ENCODE results near the gene ELOVL4. TPM values are rescaled to one million over a fixed set of nuclear protein-coding genes. Genes with fewer than 3 reads are reported as not detected.
A peak's percentile ranks its signal among the peaks of the same experiment; 100 is the strongest.

The ELOVL4 gene
- total RNA-seq, 2 donors from 2014 or later, result 0.74 to 3.9 TPM

- no peak for ATAC-seq
- Mint-ChIP-seq H3K4me1 (ENCODE audit: low read depth in 2 of 2) (no peaks in the 10 kb centered on the region), H3K36me3 (peaks cover 4% of the 10 kb centered on the region), H3K4me3 (no peak overlapping the region), H3K27me3 (peaks cover 7 to 18% of the 10 kb centered on the region in 2 donors), H3K27ac (no peak overlapping the region), H3K9me3 (peaks cover 4% of the 10 kb centered on the region)
- no peak for DNase-seq (ENCODE audit: low spot score)
These were observed 51.8 kb downstream of the ELOVL4 start for GRCh38 chr6:79895382-79896074.

GRCh38 chr6:79894939-79895338 is 52.4 kb downstream of the ELOVL4 start:
- peaks cover 7% of the 10 kb centered on the region for H3K36me3 Mint-ChIP-seq
- no peak overlapping the region for H3K4me3 Mint-ChIP-seq
- H3K9me3 Mint-ChIP-seq, result peaks cover 4% of the 10 kb centered on the region
- DNase-seq (ENCODE audit: low spot score), result no peak
- no peaks in the 10 kb centered on the region for H3K4me1 Mint-ChIP-seq (ENCODE audit: low read depth in 2 of 2)
- no peak overlapping the region for H3K27ac Mint-ChIP-seq
- peaks cover 7 to 24% of the 10 kb centered on the region in 2 donors for H3K27me3 Mint-ChIP-seq
- no peak for ATAC-seq

GRCh38 chr6:79888587-79888986 is 58.8 kb downstream of the ELOVL4 start:
- H3K9me3 Mint-ChIP-seq, result peaks cover 4% of the 10 kb centered on the region
- no peak overlapping the region for H3K4me3 Mint-ChIP-seq
- H3K27ac Mint-ChIP-seq, result no peak overlapping the region
- peaks cover 22 to 49% of the 10 kb centered on the region in 2 donors for H3K27me3 Mint-ChIP-seq
- H3K36me3 Mint-ChIP-seq, result peaks cover 7% of the 10 kb centered on the region
- H3K4me1 Mint-ChIP-seq (ENCODE audit: low read depth in 2 of 2), result no peaks in the 10 kb centered on the region
- DNase-seq (ENCODE audit: low spot score), result no peak
- no peak for ATAC-seq

GRCh38 chr6:79878142-79878748 is 69.1 kb downstream of the ELOVL4 start:
- DNase-seq (ENCODE audit: low spot score) (no peak), ATAC-seq (no peak)
- Mint-ChIP-seq H3K4me3 (no peak overlapping the region), H3K36me3 (no peaks in the 10 kb centered on the region), H3K27ac (no peak overlapping the region), H3K4me1 (ENCODE audit: low read depth in 2 of 2) (no peaks in the 10 kb centered on the region), H3K9me3 (peaks cover 3% of the 10 kb centered on the region), H3K27me3 (peaks cover 22 to 56% of the 10 kb centered on the region in 2 donors)

GRCh38 chr6:79874531-79875134 is 72.7 kb downstream of the ELOVL4 start:
- no peaks in the 10 kb centered on the region for H3K36me3 Mint-ChIP-seq
- DNase-seq (ENCODE audit: low spot score) (no peak), ATAC-seq (no peak)
- peaks cover 3% of the 10 kb centered on the region for H3K9me3 Mint-ChIP-seq
- H3K27me3 Mint-ChIP-seq, result peaks cover 20 to 41% of the 10 kb centered on the region in 2 donors
- no peak overlapping the region for H3K27ac Mint-ChIP-seq
- peak overlapping the region; percentile 28 for H3K4me3 Mint-ChIP-seq
- peaks cover 5 to 6% of the 10 kb centered on the region in 2 donors for H3K4me1 Mint-ChIP-seq (ENCODE audit: low read depth in 2 of 2)

DNA sequence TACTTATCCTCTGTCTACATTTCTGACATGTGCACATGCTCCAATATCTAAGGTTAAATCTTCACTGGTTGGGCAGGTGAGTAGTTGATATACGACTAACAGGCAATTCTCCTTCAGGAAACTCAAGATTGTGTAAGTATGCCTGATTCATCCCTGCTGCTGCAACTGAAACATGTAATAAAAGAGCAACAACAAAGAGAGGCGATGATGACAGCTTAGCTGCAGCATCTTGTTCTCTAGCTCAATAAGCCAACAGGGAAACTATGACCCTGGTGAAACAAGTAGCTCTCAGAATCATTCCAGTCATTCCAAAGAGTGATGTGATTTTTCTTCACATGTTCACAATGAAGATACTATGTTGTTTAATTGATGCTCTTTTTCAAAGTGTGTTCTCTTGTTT is 74.4 kb downstream of the ELOVL4 start:
- no peak overlapping the region for H3K4me3 Mint-ChIP-seq
- H3K9me3 Mint-ChIP-seq, result no peaks in the 10 kb centered on the region
- ATAC-seq (no peak), DNase-seq (ENCODE audit: low spot score) (no peak)
- H3K4me1 Mint-ChIP-seq (ENCODE audit: low read depth in 2 of 2), result peaks cover 10 to 14% of the 10 kb centered on the region in 2 donors
- no peaks in the 10 kb centered on the region for H3K36me3 Mint-ChIP-seq
- peaks cover 19 to 41% of the 10 kb centered on the region in 2 donors for H3K27me3 Mint-ChIP-seq
- no peak overlapping the region for H3K27ac Mint-ChIP-seq

DNA sequence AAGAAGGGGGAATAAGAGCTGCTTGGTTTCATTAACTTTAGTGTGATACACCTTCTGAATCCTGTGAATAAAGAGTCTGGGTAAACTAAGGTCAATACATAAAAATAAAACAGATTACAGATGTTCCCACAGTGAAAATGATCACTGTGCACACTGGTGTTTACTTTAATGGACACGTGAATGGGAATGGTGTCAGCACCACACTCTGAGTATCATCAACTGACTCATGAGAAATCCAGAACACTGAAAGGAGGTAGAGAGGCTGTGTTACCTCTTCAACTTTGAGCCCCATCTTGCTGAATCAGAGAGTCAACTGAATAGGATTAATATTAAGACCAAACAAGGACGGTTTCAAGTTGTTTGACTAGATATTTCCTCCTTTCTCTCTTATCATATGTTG is 75.0 kb downstream of the ELOVL4 start:
- Mint-ChIP-seq H3K36me3 (no peaks in the 10 kb centered on the region), H3K27me3 (peaks cover 19 to 41% of the 10 kb centered on the region in 2 donors), H3K4me3 (no peak overlapping the region), H3K4me1 (ENCODE audit: low read depth in 2 of 2) (peaks cover 10 to 14% of the 10 kb centered on the region in 2 donors), H3K27ac (no peak overlapping the region), H3K9me3 (no peaks in the 10 kb centered on the region)
- ATAC-seq (no peak), DNase-seq (ENCODE audit: low spot score) (no peak)

DNA sequence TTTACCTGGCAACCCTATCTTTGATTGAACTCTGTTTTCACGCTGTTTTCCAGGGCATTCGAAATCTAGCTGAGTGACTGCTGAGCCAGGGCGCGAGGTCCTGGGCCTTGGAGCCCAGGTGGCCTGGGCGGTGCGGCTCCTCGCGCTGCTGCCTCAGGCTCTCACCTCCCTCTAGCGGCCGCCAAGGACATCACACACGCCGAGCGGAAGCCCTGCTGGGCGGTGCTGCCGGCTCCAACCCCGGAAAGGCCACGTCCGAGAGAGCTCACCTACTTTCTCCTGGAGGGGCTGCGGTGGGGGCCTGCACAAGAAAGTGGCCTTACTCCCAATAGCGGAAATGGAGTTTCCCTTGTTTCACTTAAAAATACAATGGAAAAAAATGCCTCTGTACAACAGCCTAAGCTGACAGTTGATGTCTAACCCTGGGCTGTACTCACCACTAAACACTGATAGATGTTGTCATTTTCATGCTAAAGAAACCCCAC is 77.7 kb downstream of the ELOVL4 start:
- peak; percentile 97 to 99 for ATAC-seq
- peak; percentile 79 for DNase-seq (ENCODE audit: low spot score)
- H3K4me1 Mint-ChIP-seq (ENCODE audit: low read depth in 2 of 2), result peaks cover 10 to 14% of the 10 kb centered on the region in 2 donors
- no peaks in the 10 kb centered on the region for H3K9me3 Mint-ChIP-seq
- no peaks in the 10 kb centered on the region for H3K36me3 Mint-ChIP-seq
- H3K4me3 Mint-ChIP-seq, result peak overlapping the region; percentile 31
- H3K27ac Mint-ChIP-seq, result no peak overlapping the region
- peaks cover 12 to 20% of the 10 kb centered on the region in 2 donors for H3K27me3 Mint-ChIP-seq

GRCh38 chr6:79869184-79869583 is 78.2 kb downstream of the ELOVL4 start:
- Mint-ChIP-seq H3K27me3 (peaks cover 8 to 15% of the 10 kb centered on the region in 2 donors), H3K4me3 (no peak overlapping the region), H3K27ac (no peak overlapping the region), H3K9me3 (no peaks in the 10 kb centered on the region), H3K4me1 (ENCODE audit: low read depth in 2 of 2) (peaks cover 10 to 14% of the 10 kb centered on the region in 2 donors), H3K36me3 (no peaks in the 10 kb centered on the region)
- no peak for DNase-seq (ENCODE audit: low spot score)
- no peak for ATAC-seq

DNA sequence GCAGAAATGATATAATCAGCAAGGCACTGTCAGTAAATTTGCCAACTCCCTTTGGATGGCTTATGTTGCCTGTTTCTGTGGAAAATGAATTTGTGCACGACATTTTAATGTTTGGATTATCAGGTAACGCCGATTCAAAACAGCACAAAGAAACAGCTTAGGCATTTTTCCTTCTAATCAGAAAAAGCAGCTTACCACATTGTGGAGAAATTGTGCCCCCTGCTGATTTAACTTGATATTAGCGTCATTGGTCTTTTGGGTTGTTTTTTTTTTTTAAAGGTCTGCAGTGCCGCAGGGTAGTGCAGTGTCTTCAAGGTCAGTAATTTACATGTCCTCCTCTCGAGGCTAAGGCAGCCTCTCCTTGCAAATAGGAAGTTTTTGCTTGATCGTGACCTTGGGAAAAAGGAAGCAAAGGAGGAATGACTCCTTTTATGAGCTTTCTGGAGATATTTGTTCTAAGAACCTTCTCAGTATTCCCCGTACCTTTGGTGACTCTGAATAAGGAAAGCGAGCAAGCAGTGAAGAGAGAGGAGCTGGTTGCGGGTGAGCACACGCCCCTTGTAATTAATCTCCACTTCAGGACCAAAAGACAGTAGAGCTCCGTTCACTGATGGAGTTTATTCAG is 79.1 kb downstream of the ELOVL4 start:
- no peak overlapping the region for H3K4me3 Mint-ChIP-seq
- DNase-seq (ENCODE audit: low spot score) (no peak), ATAC-seq (no peak)
- no peaks in the 10 kb centered on the region for H3K9me3 Mint-ChIP-seq
- peaks cover 10 to 14% of the 10 kb centered on the region in 2 donors for H3K4me1 Mint-ChIP-seq (ENCODE audit: low read depth in 2 of 2)
- peaks cover 8 to 10% of the 10 kb centered on the region in 2 donors for H3K27me3 Mint-ChIP-seq
- no peak overlapping the region for H3K27ac Mint-ChIP-seq
- H3K36me3 Mint-ChIP-seq, result no peaks in the 10 kb centered on the region

Other genes starting within 250 kb of the ELOVL4 start
- gene TTK, start 57.1 kb upstream of the ELOVL4 start, total RNA-seq, result 10 to 100 TPM; 16.4 to 27.4 TPM
- 10 to 100 TPM; 15.3 to 19.2 TPM for gene BCKDHB, start 159.1 kb upstream of the ELOVL4 start, total RNA-seq

Data from natural killer cell treated with Interleukin-12 subunit alpha and Interleukin-12 subunit beta and Interleukin-15 and Interleukin-18, amount 100 ng/mL, for 72 hours (primary cell).